ENCODE data around the gene KCNAB3. TPM values are rescaled to one million over a fixed set of nuclear protein-coding genes. Genes with fewer than 3 reads are reported as not detected.

KCNAB3 gene
- 6.0 and 6.4 TPM in 2 replicates for total RNA-seq
- long read RNA-seq = 0 reads

GRCh38 chr17:7929158-7930023 is at the start of gene KCNAB3:
TSS of gene KCNAB3 (minus strand) at chr17:7929856. CDS start at chr17:7929435, 421 bp downstream.
- Mint-ChIP-seq H3K4me1 (ENCODE audit: low read depth) (peaks cover 23% of the 10 kb centered on the region), H3K36me3 (ENCODE audit: insufficient read depth) (peaks cover 7% of the 10 kb centered on the region), H3K9me3 (ENCODE audit: low read depth) (no peaks in the 10 kb centered on the region), H3K27ac (no peak within 1 kb of the TSS), H3K4me3 (ENCODE audit: low read depth) (peak within 1 kb of the TSS; percentile 96), H3K27me3 (peaks cover 38% of the 10 kb centered on the region)
- DNase-seq (ENCODE audit: low spot score, unreplicated experiment) = no peak
- no peak for TF ChIP-seq CTCF (IDR thresholded peaks at IDR 0.05; ENCODE audit: unreplicated experiment)

- Mint-ChIP-seq H3K27me3 (peaks cover 26% of the 10 kb centered on the region), H3K9me3 (ENCODE audit: low read depth) (peaks cover 11% of the 10 kb centered on the region), H3K36me3 (ENCODE audit: insufficient read depth) (peaks cover 2% of the 10 kb centered on the region), H3K4me1 (ENCODE audit: low read depth) (peaks cover 3% of the 10 kb centered on the region), H3K27ac (no peak overlapping the region), H3K4me3 (ENCODE audit: low read depth) (no peak overlapping the region)
- no peak for TF ChIP-seq CTCF (IDR thresholded peaks at IDR 0.05; ENCODE audit: unreplicated experiment)
- DNase-seq (ENCODE audit: low spot score, unreplicated experiment) = no peak
These were observed 48.1 kb upstream of the KCNAB3 start for GRCh38 chr17:7977805-7978204.

GRCh38 chr17:7977039-7977438 is 47.4 kb upstream of the KCNAB3 start:
- no peak for TF ChIP-seq CTCF (IDR thresholded peaks at IDR 0.05; ENCODE audit: unreplicated experiment)
- no peak for DNase-seq (ENCODE audit: low spot score, unreplicated experiment)
- peaks cover 22% of the 10 kb centered on the region for H3K27me3 Mint-ChIP-seq
- no peak overlapping the region for H3K27ac Mint-ChIP-seq
- H3K36me3 Mint-ChIP-seq (ENCODE audit: insufficient read depth) = peaks cover 2% of the 10 kb centered on the region
- H3K9me3 Mint-ChIP-seq (ENCODE audit: low read depth) = peaks cover 11% of the 10 kb centered on the region
- H3K4me3 Mint-ChIP-seq (ENCODE audit: low read depth) = no peak overlapping the region
- H3K4me1 Mint-ChIP-seq (ENCODE audit: low read depth) = no peaks in the 10 kb centered on the region

- no peak overlapping the region for H3K4me3 Mint-ChIP-seq (ENCODE audit: low read depth)
- no peak for TF ChIP-seq CTCF (IDR thresholded peaks at IDR 0.05; ENCODE audit: unreplicated experiment)
- DNase-seq (ENCODE audit: low spot score, unreplicated experiment) = no peak
- peaks cover 26% of the 10 kb centered on the region for H3K27me3 Mint-ChIP-seq
- H3K27ac Mint-ChIP-seq = no peak overlapping the region
- H3K4me1 Mint-ChIP-seq (ENCODE audit: low read depth) = peaks cover 5% of the 10 kb centered on the region
- H3K36me3 Mint-ChIP-seq (ENCODE audit: insufficient read depth) = peaks cover 2% of the 10 kb centered on the region
- H3K9me3 Mint-ChIP-seq (ENCODE audit: low read depth) = peaks cover 11% of the 10 kb centered on the region
These were observed 45.0 kb upstream of the KCNAB3 start for GRCh38 chr17:7974638-7975131.

- no peak overlapping the region for H3K27ac Mint-ChIP-seq
- TF ChIP-seq CTCF (IDR thresholded peaks at IDR 0.05; ENCODE audit: unreplicated experiment) = no peak
- peaks cover 5% of the 10 kb centered on the region for H3K4me1 Mint-ChIP-seq (ENCODE audit: low read depth)
- peaks cover 2% of the 10 kb centered on the region for H3K36me3 Mint-ChIP-seq (ENCODE audit: insufficient read depth)
- H3K9me3 Mint-ChIP-seq (ENCODE audit: low read depth) = peaks cover 11% of the 10 kb centered on the region
- H3K4me3 Mint-ChIP-seq (ENCODE audit: low read depth) = no peak overlapping the region
- H3K27me3 Mint-ChIP-seq = peaks cover 28% of the 10 kb centered on the region
- DNase-seq (ENCODE audit: low spot score, unreplicated experiment) = no peak
These were observed 42.6 kb upstream of the KCNAB3 start for GRCh38 chr17:7972131-7972785.

All from progenitor cell of endocrine pancreas (in vitro differentiated cells).